HEK293T (cell line): Measurements from ENCODE around the gene ST6GAL1.

Source experiments
- CTCF ChIA-PET: fragments of 350-600 bp; formaldehyde crosslinking; extraction: SDS; loops from one replicate; lab custom pipeline; 2021; ENCODE audit warnings: antibody characterized with exemption, inconsistent platforms; lab: Yijun Ruan, JAX
- POLR2A ChIA-PET: fragments of 350-600 bp; formaldehyde crosslinking; extraction: SDS; loops from one replicate; lab custom pipeline; 2020; ENCODE audit warnings: antibody characterized with exemption, inconsistent platforms; lab: Yijun Ruan, JAX
- DNase-seq: peaks from one replicate; pipeline ENCODE4 v3.0.0; 2012; ENCODE audit warnings: mixed read lengths; ENCODE audit errors: extremely low spot score
- ARNT ChIP-seq: fragments of 450-650 bp; IDR thresholded peaks from 2 replicates; pipeline ENCODE4 v1.6.1; 2017; ENCODE audit warnings: mild to moderate bottlenecking
- BHLHE40 ChIP-seq: fragments of 450-650 bp; IDR thresholded peaks from 2 replicates; pipeline ENCODE4 v1.6.1; 2016; ENCODE audit warnings: mild to moderate bottlenecking, moderate library complexity, borderline replicate concordance
- CTBP1 ChIP-seq: fragments of 450-650 bp; IDR thresholded peaks from 2 replicates; pipeline ENCODE4 v1.6.1; 2016; ENCODE audit warnings: borderline replicate concordance
- ELF4 ChIP-seq: fragments of 450-650 bp; IDR thresholded peaks from 2 replicates; pipeline ENCODE4 v1.6.1; 2017; ENCODE audit warnings: antibody characterized with exemption
- FOXA1 ChIP-seq: fragments of 450-650 bp; IDR thresholded peaks from 2 replicates; pipeline ENCODE4 v1.6.1; 2016; ENCODE audit warnings: mild to moderate bottlenecking
- FOXK2 ChIP-seq: fragments of 450-650 bp; IDR thresholded peaks from 2 replicates; pipeline ENCODE4 v1.6.1; 2016; ENCODE audit warnings: mild to moderate bottlenecking
- FOXM1 ChIP-seq: fragments of 450-650 bp; IDR thresholded peaks from 2 replicates; pipeline ENCODE4 v1.6.1; 2017; ENCODE audit warnings: mild to moderate bottlenecking, borderline replicate concordance
- HDGF ChIP-seq: fragments of 450-650 bp; IDR thresholded peaks from 2 replicates; pipeline ENCODE4 v1.6.1; 2017; ENCODE audit warnings: antibody characterized with exemption, borderline replicate concordance
- L3MBTL2 ChIP-seq: fragments of 450-650 bp; conservative IDR thresholded peaks from 2 replicates; pipeline ENCODE4 v1.6.1; 2016; ENCODE audit warnings: mild to moderate bottlenecking
- LEF1 ChIP-seq: fragments of 450-650 bp; IDR thresholded peaks from 2 replicates; pipeline ENCODE4 v1.6.1; 2017; ENCODE audit warnings: mild to moderate bottlenecking, borderline replicate concordance
- NFRKB ChIP-seq: fragments of 450-650 bp; IDR thresholded peaks from 2 replicates; pipeline ENCODE4 v1.6.1; 2016; ENCODE audit warnings: mild to moderate bottlenecking, moderate library complexity
- SP1 ChIP-seq: fragments of 450-650 bp; IDR thresholded peaks from 2 replicates; pipeline ENCODE4 v1.6.1; 2017
- SUZ12 ChIP-seq: fragments of 450-650 bp; IDR thresholded peaks from 2 replicates; pipeline ENCODE4 v1.6.1; 2016; ENCODE audit warnings: mild to moderate bottlenecking
- TARDBP ChIP-seq: fragments of 450-650 bp; IDR thresholded peaks from 2 replicates; pipeline ENCODE4 v1.6.1; 2016
- ZNF384 ChIP-seq: fragments of 450-650 bp; IDR thresholded peaks from 2 replicates; pipeline ENCODE4 v1.6.1; 2016
- TF ChIP-seq, protein P1 (sequence below): fragments of 450-650 bp; IDR thresholded peaks from 2 replicates; pipeline ENCODE4 v1.6.1; 2016

Gene ST6GAL1

DNA sequence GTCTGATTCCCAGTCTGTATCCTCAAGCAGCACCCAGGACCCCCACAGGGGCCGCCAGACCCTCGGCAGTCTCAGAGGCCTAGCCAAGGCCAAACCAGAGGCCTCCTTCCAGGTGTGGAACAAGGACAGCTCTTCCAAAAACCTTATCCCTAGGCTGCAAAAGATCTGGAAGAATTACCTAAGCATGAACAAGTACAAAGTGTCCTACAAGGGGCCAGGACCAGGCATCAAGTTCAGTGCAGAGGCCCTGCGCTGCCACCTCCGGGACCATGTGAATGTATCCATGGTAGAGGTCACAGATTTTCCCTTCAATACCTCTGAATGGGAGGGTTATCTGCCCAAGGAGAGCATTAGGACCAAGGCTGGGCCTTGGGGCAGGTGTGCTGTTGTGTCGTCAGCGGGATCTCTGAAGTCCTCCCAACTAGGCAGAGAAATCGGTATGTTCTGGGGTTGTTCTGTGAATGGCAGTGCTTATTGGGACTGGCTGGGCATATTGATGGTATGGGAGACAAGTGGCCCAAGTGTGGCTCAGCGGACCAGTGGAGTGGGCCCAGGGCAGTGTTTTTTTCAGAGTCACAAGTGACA is 112.6 kb downstream of the ST6GAL1 start:
- ChIA-PET CTCF (no interaction called here), POLR2A (no interaction called here)
- DNase-seq, result no peak
- TF ChIP-seq L3MBTL2 (no peak), FOXM1 (no peak), BHLHE40 (no peak), ZNF384 (no peak), LEF1 (no peak), ELF4 (no peak), SUZ12 (no peak), TARDBP (no peak), HDGF (no peak), CTBP1 (no peak), NFRKB (no peak), FOXA1 (no peak), ARNT (no peak), SP1 (no peak), FOXK2 (no peak)
- TF ChIP-seq, protein P1, sequence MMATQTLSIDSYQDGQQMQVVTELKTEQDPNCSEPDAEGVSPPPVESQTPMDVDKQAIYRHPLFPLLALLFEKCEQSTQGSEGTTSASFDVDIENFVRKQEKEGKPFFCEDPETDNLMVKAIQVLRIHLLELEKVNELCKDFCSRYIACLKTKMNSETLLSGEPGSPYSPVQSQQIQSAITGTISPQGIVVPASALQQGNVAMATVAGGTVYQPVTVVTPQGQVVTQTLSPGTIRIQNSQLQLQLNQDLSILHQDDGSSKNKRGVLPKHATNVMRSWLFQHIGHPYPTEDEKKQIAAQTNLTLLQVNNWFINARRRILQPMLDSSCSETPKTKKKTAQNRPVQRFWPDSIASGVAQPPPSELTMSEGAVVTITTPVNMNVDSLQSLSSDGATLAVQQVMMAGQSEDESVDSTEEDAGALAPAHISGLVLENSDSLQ, result no peak

DNA sequence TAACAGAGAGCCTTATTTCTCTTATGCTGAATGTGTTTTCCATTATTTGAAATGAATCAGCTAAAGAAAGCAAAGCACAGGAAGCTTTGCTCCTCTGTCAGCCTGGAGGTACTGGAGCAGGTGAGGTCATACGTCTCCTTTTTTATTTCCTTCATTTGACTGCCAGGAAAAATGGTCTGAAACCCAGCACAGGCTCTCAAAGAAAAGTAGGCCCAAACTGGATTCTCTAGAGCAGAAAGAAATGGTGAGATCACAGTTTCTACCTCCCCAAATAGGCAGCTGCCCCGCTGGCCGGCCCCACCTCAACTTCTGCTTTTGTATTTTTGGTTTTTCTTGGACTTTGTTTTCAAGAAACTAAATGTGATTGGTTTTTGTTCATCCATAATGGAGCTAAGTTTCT is 113.9 kb downstream of the ST6GAL1 start:
- no peak for DNase-seq
- TF ChIP-seq FOXM1, result no peak
- TF ChIP-seq ELF4, result no peak
- TF ChIP-seq CTBP1, result no peak
- no peak for TF ChIP-seq HDGF
- TF ChIP-seq SP1, result no peak
- no peak for TF ChIP-seq L3MBTL2
- TF ChIP-seq FOXK2, result no peak
- TF ChIP-seq, protein P1, result no peak
- no peak for TF ChIP-seq SUZ12
- TF ChIP-seq LEF1, result no peak
- POLR2A ChIA-PET, result no interaction called here
- CTCF ChIA-PET, result no interaction called here

DNA sequence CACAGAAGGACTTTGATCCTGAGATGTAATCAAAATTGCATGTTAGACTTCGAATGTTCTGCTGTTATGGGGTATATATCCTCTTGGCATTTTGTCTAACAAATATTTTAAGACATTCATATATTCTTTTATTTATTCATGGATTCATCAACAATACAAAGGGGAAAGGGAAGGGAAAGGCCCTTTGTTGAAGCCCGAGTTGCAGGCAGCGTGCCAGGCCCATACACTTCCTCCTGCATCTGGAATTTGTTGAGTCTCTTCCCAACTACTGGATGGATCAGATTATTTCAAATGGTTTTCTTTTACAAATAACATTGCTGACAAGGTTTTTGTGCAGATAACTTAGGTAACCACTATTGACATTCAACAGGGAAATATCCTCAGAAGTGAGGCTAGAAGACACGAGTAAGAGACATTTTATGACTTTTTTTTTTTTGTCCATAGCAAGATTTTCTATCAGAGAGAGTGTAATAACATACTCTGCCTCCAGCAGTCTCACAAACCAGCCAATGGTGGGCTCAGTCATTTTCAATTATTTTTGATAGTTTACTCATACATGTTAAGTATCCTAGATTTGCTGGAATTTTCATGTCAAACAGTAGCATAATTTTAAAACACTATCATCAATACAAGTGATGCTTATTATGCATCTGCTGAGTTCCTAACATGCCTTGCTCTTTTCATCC is 114.7 kb downstream of the ST6GAL1 start:
- TF ChIP-seq, protein P1, result no peak
- TF ChIP-seq ARNT (no peak), ZNF384 (no peak), HDGF (no peak), FOXK2 (no peak), NFRKB (no peak), SUZ12 (no peak), BHLHE40 (no peak), LEF1 (no peak), TARDBP (no peak), L3MBTL2 (no peak), ELF4 (no peak), SP1 (no peak), FOXA1 (no peak), CTBP1 (no peak), FOXM1 (no peak)
- CTCF ChIA-PET, result no interaction called here
- POLR2A ChIA-PET, result no interaction called here
- no peak for DNase-seq

DNA sequence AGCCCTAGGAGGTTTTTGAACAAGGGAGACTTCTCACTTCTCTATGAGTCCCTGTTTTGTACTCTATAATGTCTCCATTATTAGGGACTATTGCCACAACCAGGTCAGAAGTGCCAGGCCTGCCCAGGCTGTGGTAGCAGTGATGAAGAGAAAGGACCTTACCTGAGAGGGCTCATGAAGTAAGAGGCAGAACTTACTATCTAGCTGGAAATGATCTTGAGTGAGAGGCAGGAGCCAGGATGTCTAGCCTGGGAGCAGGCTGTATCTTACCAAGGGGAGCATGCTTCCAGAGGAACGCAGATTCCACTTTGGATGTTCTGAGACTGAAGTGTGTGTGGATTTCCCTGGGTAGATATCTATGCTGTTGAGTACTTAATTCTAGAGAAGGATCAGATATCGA is 115.7 kb downstream of the ST6GAL1 start:
- CTCF ChIA-PET, result no interaction called here
- DNase-seq, result no peak
- TF ChIP-seq FOXA1 (no peak), L3MBTL2 (no peak), CTBP1 (no peak), NFRKB (no peak), ELF4 (no peak), FOXM1 (no peak), FOXK2 (no peak), HDGF (no peak), SUZ12 (no peak), LEF1 (no peak), BHLHE40 (no peak), SP1 (no peak), TARDBP (no peak)
- POLR2A ChIA-PET, result no interaction called here

DNA sequence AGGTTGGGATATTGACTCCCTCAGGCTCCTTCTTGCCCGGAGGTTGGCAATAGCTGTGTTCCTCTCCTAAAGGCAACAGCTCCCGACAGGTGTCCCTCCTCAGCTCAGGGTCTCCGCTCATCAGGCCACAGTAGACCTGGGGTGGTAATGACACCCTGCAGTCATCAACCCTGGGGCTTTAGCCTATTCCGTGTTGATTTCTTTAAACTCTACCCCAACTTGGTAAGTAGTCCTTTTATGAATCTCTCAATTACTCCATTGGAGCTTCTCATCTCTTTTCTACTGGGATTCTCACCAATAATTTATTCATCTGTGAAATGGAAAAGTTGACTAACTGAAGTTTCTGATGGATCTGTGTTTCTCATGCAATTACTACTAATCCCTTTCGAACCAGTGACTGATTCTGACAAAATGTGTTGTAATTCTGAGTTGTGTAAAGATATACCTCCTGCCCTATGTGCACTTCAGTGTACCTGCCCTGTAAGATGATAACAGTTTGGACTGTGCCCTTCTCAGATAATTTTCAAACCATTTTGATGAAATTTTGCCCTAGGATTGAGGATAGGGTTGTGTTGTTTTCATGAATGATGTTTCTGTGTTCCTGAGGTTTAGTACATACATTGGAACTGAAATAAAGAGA is 119.3 kb downstream of the ST6GAL1 start:
- DNase-seq, result no peak

More for the DNA sequence above, 119.3 kb downstream of the ST6GAL1 start:
- ChIA-PET CTCF (no interaction called here), POLR2A (no interaction called here)
- TF ChIP-seq ELF4 (no peak), FOXM1 (no peak), FOXA1 (no peak), CTBP1 (no peak), FOXK2 (no peak), HDGF (no peak), NFRKB (no peak), LEF1 (no peak), ZNF384 (no peak), L3MBTL2 (no peak), SP1 (no peak), TARDBP (no peak), SUZ12 (no peak), BHLHE40 (no peak), ARNT (no peak)
- TF ChIP-seq, protein P1, result no peak
